Muscle of arm (tissue), 12 donors: ENCODE measurements around the gene ANKRD13C. TPM values are rescaled to one million over a fixed set of nuclear protein-coding genes. Genes with fewer than 3 reads are reported as not detected.

Experiments used
- DNase-seq: peaks from one replicate; pipeline ENCODE4 v3.0.0-alpha.2; 2013
- polyA plus RNA-seq, 12 donors: library from polyadenylated mRNA; unstranded; fragments of 120-200 nt; gene quantifications; one replicate each; pipeline ENCODE4 v1.2.1, GENCODE V29; 2013; ENCODE audit not compliant: insufficient read length in 12 of 12

Gene ANKRD13C
- polyA plus RNA-seq, 12 donors: 14.3 to 24.1 (median 19.4) TPM; not detected in 1

GRCh38 chr1:70299472-70299871 is 55.0 kb downstream of the ANKRD13C start:
- no peak for DNase-seq

- DNase-seq: no peak
Measured at GRCh38 chr1:70295749-70296148, 58.8 kb downstream of the ANKRD13C start.

- DNase-seq: no peak
Measured at GRCh38 chr1:70293186-70293843, 61.2 kb downstream of the ANKRD13C start.

- DNase-seq: peak; percentile 33
Measured at GRCh38 chr1:70290218-70290617, 64.3 kb downstream of the ANKRD13C start.

- peak; percentile 14 for DNase-seq
Measured at GRCh38 chr1:70288166-70288565, 66.4 kb downstream of the ANKRD13C start.

- no peak for DNase-seq
Measured at GRCh38 chr1:70286453-70286852, 68.1 kb downstream of the ANKRD13C start.

- no peak for DNase-seq
Measured at GRCh38 chr1:70284366-70284765, 70.2 kb downstream of the ANKRD13C start.

GRCh38 chr1:70278710-70279109 is 75.8 kb downstream of the ANKRD13C start:
- no peak for DNase-seq

GRCh38 chr1:70277875-70278274 is 76.6 kb downstream of the ANKRD13C start:
- DNase-seq: no peak

GRCh38 chr1:70265946-70266345 is 88.6 kb downstream of the ANKRD13C start:
- DNase-seq: no peak

- DNase-seq: no peak
Measured at GRCh38 chr1:70264839-70265238, 89.7 kb downstream of the ANKRD13C start.

GRCh38 chr1:70256664-70257063 is 97.9 kb downstream of the ANKRD13C start:
- DNase-seq: no peak

GRCh38 chr1:70248729-70249128 is 105.8 kb downstream of the ANKRD13C start:
- no peak for DNase-seq

GRCh38 chr1:70247768-70248167 is 106.8 kb downstream of the ANKRD13C start:
- no peak for DNase-seq

GRCh38 chr1:70247122-70247521 is 107.4 kb downstream of the ANKRD13C start:
- DNase-seq: no peak

- no peak for DNase-seq
Measured at GRCh38 chr1:70239940-70240339, 114.6 kb downstream of the ANKRD13C start.

GRCh38 chr1:70234733-70235132 is 119.8 kb downstream of the ANKRD13C start:
- DNase-seq: no peak

- no peak for DNase-seq
Measured at GRCh38 chr1:70231475-70231874, 123.0 kb downstream of the ANKRD13C start.

- no peak for DNase-seq
Measured at GRCh38 chr1:70228670-70229069, 125.9 kb downstream of the ANKRD13C start.

GRCh38 chr1:70227439-70227838 is 127.1 kb downstream of the ANKRD13C start:
- no peak for DNase-seq

GRCh38 chr1:70224954-70225353 is 129.6 kb downstream of the ANKRD13C start:
- DNase-seq: no peak

GRCh38 chr1:70222716-70223235 is 131.7 kb downstream of the ANKRD13C start:
- no peak for DNase-seq

- peak; percentile 97 for DNase-seq
Measured at GRCh38 chr1:70221238-70222121, 133.0 kb downstream of the ANKRD13C start, which contains the start of gene SRSF11. Gene SRSF11, plus strand, starts transcription at chr1:70221380. Its CDS starts 257 bp downstream, at chr1:70221637.
